HEK293T (cell line): ENCODE measurements around the gene CREB5.

ENCODE experiments used
- ARNT ChIP-seq: fragments of 450-650 bp; IDR thresholded peaks from 2 replicates; pipeline ENCODE4 v1.6.1; 2017; ENCODE audit warnings: mild to moderate bottlenecking
- BHLHE40 ChIP-seq: fragments of 450-650 bp; IDR thresholded peaks from 2 replicates; pipeline ENCODE4 v1.6.1; 2016; ENCODE audit warnings: mild to moderate bottlenecking, moderate library complexity, borderline replicate concordance
- ELF4 ChIP-seq: fragments of 450-650 bp; IDR thresholded peaks from 2 replicates; pipeline ENCODE4 v1.6.1; 2017; ENCODE audit warnings: antibody characterized with exemption
- FOXA1 ChIP-seq: fragments of 450-650 bp; IDR thresholded peaks from 2 replicates; pipeline ENCODE4 v1.6.1; 2016; ENCODE audit warnings: mild to moderate bottlenecking
- FOXK2 ChIP-seq: fragments of 450-650 bp; IDR thresholded peaks from 2 replicates; pipeline ENCODE4 v1.6.1; 2016; ENCODE audit warnings: mild to moderate bottlenecking
- NFRKB ChIP-seq: fragments of 450-650 bp; IDR thresholded peaks from 2 replicates; pipeline ENCODE4 v1.6.1; 2016; ENCODE audit warnings: mild to moderate bottlenecking, moderate library complexity
- PKNOX1 ChIP-seq: fragments of 450-650 bp; IDR thresholded peaks from 2 replicates; pipeline ENCODE4 v1.6.1; 2016
- SP1 ChIP-seq: fragments of 450-650 bp; IDR thresholded peaks from 2 replicates; pipeline ENCODE4 v1.6.1; 2017

- no peak for TF ChIP-seq NFRKB
- TF ChIP-seq FOXA1: no peak
- no peak for TF ChIP-seq PKNOX1
- TF ChIP-seq ARNT: no peak
- no peak for TF ChIP-seq SP1
- no peak for TF ChIP-seq ELF4
- TF ChIP-seq BHLHE40: no peak
- TF ChIP-seq FOXK2: no peak
Observed at GRCh38 chr7:28649189-28649588, 236.9 kb downstream of the CREB5 start.
